ENCODE data around the gene PCDHGC3.

Gene PCDHGC3

GRCh38 chr5:141506381-141507155 is 30.8 kb downstream of the PCDHGC3 start:
- in situ Hi-C loops (cut with HindIII; ENCODE audit: low sequenced_read_pairs), result no loop called here

GRCh38 chr5:141507387-141508091 is 31.8 kb downstream of the PCDHGC3 start:
- in situ Hi-C loops (cut with HindIII; ENCODE audit: low sequenced_read_pairs), result no loop called here

- in situ Hi-C loops (cut with HindIII; ENCODE audit: low sequenced_read_pairs), result no loop called here
These were observed 32.7 kb downstream of the PCDHGC3 start for GRCh38 chr5:141508440-141508797.

GRCh38 chr5:141508798-141509611 is 33.2 kb downstream of the PCDHGC3 start:
- in situ Hi-C loops (cut with HindIII; ENCODE audit: low sequenced_read_pairs), result no loop called here

- in situ Hi-C loops (cut with HindIII; ENCODE audit: low sequenced_read_pairs), result loop anchor here (5.0 kb wide), 1 partner anchor 68 kb away; no protein-coding TSS in a partner anchor
These were observed 34.4 kb downstream of the PCDHGC3 start for GRCh38 chr5:141510160-141510559.

GRCh38 chr5:141510850-141511601 is 35.3 kb downstream of the PCDHGC3 start:
- in situ Hi-C loops (cut with HindIII; ENCODE audit: low sequenced_read_pairs), result loop anchor here (5.0 kb wide), 1 partner anchor 69 kb away; no protein-coding TSS in a partner anchor

- in situ Hi-C loops (cut with HindIII; ENCODE audit: low sequenced_read_pairs), result loop anchor here (5.0 kb wide), 1 partner anchor 70 kb away; no protein-coding TSS in a partner anchor
These were observed 36.1 kb downstream of the PCDHGC3 start for GRCh38 chr5:141511771-141512325.

GRCh38 chr5:141512390-141512910 is 36.7 kb downstream of the PCDHGC3 start:
- in situ Hi-C loops (cut with HindIII; ENCODE audit: low sequenced_read_pairs), result loop anchor here (5.0 kb wide), 1 partner anchor 70 kb away; no protein-coding TSS in a partner anchor

GRCh38 chr5:141512911-141513626 is 37.3 kb downstream of the PCDHGC3 start:
- in situ Hi-C loops (cut with HindIII; ENCODE audit: low sequenced_read_pairs), result loop anchor here (5.0 kb wide), 1 partner anchor 71 kb away; no protein-coding TSS in a partner anchor

GRCh38 chr5:141513627-141514329 is 38.0 kb downstream of the PCDHGC3 start:
- in situ Hi-C loops (cut with HindIII; ENCODE audit: low sequenced_read_pairs), result loop anchor here (5.0 kb wide), 1 partner anchor 71 kb away; no protein-coding TSS in a partner anchor

GRCh38 chr5:141514330-141515133 is 38.8 kb downstream of the PCDHGC3 start:
- in situ Hi-C loops (cut with HindIII; ENCODE audit: low sequenced_read_pairs), result loop anchor here (5.0 kb wide), 1 partner anchor 72 kb away; no protein-coding TSS in a partner anchor

- in situ Hi-C loops (cut with HindIII; ENCODE audit: low sequenced_read_pairs), result no loop called here
These were observed 39.4 kb downstream of the PCDHGC3 start for GRCh38 chr5:141515141-141515540.

GRCh38 chr5:141515946-141516671 is 40.3 kb downstream of the PCDHGC3 start:
- in situ Hi-C loops (cut with HindIII; ENCODE audit: low sequenced_read_pairs), result no loop called here

- in situ Hi-C loops (cut with HindIII; ENCODE audit: low sequenced_read_pairs), result no loop called here
These were observed 40.9 kb downstream of the PCDHGC3 start for GRCh38 chr5:141516672-141517025.

GRCh38 chr5:141517312-141517711 is 41.5 kb downstream of the PCDHGC3 start:
- in situ Hi-C loops (cut with HindIII; ENCODE audit: low sequenced_read_pairs), result no loop called here

GRCh38 chr5:141517880-141518617 is 42.3 kb downstream of the PCDHGC3 start:
- in situ Hi-C loops (cut with HindIII; ENCODE audit: low sequenced_read_pairs), result no loop called here
